Thyroid gland (tissue), 4 donors: ENCODE data around the gene RNF220.

ENCODE experiments used
- CTCF ChIP-seq, 6 experiments: fragments of 200-600 bp in 3 of 6; fragments of 450-650 bp in 3 of 6; sonication (generic) in 3 of 6; IDR thresholded peaks; one replicate each; pipeline ENCODE4 v1.5.1; 2016 to 2019; ENCODE audit warnings: antibody characterized with exemption in 6 of 6, mild to moderate bottlenecking in 2 of 6, inconsistent platforms in 1 of 6, moderate library complexity in 1 of 6
- POLR2A ChIP-seq, 2 donors: fragments of 450-650 bp; IDR thresholded peaks; one replicate each; pipeline ENCODE4 v1.6.1; 2017; ENCODE audit warnings: antibody characterized with exemption in 2 of 2, mild to moderate bottlenecking in 2 of 2, moderate library complexity in 1 of 2

GRCh38 chr1:44694863-44695478, 289.9 kb downstream of the RNF220 start:
- TF ChIP-seq CTCF (IDR thresholded peaks at IDR 0.05) (no peak), POLR2A (IDR thresholded peaks at IDR 0.05) (no peak)
